NCI-H524 (cell line): ENCODE measurements around the gene CCDC12.

Source experiments
- DNase-seq, 2 experiments: peaks; one replicate each; lab custom pipeline; 2025; lab: John Stamatoyannopoulos, UW

Gene CCDC12

DNA sequence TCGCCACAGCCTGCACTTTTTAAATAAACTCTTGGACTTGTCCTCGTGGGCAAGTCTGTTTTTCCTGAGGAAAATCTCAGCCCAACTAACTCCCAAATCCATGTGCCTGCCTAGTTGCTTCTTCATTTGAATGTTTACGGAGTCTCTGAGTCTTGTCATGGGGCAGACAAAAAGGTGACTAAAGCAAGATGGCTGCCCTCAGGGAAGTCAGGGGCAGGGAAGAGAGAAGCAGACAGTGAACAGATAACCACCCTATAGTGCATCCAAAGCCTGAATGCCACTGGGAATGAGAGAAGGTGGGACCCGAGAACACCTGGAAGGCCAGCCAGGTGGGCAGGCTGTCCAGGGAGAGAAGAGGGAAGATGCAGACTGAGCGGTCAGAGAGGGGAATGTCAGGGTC, 21.4 kb downstream of the CCDC12 start:
- DNase-seq = no peak

DNA sequence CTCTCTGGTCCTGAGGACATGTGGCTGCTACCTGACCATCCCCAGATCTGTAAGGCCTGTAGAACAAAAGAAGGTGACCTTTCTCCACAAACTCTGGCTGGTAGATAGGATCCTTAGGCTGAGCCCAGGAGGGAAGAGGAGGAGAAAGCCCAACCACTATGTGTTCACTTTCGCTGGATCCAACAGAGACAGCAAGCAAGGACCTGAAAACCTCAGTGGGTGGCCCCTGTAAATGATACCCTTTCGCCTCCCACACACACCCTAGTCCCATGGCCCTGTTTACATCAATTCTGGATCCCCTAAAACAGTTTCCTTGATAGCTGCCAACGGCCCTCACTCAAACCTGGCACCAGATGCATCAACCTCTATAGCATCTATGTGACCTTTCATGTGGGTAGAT, 22.4 kb downstream of the CCDC12 start:
- no peak for DNase-seq

GRCh38 chr3:46953234-46954010, 23.1 kb downstream of the CCDC12 start:
- no peak for DNase-seq

- no peak for DNase-seq
Observed at GRCh38 chr3:46952813-46953212, 23.7 kb downstream of the CCDC12 start.

DNA sequence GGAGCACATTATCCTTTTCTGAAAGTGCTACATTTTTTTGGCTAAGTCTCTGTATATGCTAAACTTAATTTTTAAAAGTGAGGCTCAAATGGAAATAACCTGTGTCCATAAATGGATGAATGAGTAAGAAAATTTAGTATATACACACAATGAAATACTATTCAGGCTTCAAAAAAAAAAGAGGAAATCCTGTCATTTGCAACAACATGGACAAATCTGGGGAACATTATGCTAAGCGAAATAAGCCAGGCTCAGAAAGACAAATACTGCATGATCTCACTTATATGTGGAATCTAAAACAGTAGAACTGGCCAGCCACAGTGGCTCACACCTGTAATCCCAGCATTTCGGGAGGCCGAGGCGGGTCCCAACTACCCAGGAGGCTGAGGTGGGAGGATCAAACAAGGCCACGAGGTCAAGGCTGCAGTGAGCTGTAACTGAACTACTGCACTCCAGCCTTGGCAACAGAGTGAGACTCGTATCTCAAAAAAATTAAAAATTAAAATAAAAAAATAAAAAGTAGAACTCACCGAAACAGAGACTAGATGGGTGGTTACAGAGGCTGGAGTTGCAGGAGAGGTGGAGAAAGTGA, 25.8 kb downstream of the CCDC12 start:
- no peak for DNase-seq

DNA sequence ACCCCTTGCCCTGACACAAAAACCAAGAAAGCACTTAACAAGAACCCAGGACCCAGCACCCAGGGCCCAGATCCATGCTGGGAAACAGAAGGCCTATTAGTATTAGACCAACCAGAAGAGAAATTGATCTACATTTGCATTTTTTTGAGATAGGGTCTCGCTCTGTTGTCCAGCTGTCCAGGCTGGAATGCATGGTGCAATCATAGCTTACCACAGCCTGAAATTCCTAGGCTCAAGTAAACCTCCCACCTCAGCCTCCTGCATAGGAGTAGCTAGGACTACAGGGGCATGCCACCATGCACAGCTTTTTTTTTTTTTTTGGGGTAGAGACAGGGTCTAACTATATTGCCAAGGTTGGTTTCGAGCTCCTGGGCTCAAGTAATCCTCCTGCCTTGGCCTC, 26.4 kb downstream of the CCDC12 start:
- DNase-seq = no peak

- peak in 1 of 2 experiments; percentile 5 for DNase-seq
Observed at GRCh38 chr3:46948830-46949671, 27.5 kb downstream of the CCDC12 start.

DNA sequence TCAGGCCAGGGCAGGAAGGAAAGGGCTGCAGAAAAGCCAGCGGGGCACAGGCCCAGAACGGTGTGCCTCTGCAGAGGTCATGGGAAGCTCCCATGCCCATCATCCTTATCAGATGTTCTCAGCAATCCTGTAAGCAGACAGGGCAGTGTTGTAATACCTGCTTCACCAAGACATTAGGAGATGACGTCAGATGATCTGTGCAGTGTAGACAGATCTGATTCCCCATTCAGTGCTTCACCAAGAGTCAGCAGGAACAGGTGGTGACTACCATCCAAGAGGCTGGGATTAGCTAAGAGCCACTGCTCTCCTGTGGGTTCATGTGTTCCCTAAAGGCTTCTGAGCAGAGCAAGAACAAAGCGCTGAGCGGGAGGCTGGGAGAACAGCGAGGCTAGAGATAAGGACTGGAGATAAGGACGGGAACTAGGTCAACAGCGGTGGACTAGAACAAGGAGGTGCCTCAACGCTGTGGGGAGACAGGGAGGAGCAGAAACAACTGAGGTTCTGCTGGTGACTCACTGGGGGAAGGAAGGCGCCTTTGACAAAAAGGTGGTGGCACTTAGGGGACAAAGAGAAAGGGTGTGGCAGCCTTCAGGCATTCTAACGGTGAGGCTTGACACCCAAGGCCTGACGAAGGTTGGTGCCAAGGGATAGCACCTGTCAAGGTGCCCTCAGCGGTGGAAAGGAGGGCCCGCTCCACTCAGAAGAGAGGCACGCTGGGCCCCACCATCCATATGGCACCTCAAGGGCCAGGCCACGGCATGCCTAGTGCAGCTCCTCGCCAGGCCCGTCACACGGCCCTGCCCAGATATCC, 28.4 kb downstream of the CCDC12 start:
- DNase-seq = peak; percentile 43 to 85

DNA sequence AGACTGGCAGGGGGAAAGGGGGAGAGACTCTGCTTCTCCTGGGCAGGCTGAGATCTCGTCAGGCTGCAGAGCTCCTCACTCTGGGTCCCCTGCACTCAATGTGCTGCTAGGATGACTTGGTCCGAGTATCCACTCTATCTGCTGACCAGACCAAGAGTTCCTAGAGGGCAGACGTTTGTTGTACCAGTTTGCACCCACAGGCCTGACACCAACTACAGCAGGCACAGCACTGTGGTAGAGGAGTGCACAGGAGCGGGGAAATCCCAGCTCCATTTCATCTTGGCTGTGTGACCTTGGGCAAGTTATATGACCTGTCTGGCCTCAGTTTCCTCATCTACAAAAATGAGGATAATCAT, 29.0 kb downstream of the CCDC12 start:
- no peak for DNase-seq

DNA sequence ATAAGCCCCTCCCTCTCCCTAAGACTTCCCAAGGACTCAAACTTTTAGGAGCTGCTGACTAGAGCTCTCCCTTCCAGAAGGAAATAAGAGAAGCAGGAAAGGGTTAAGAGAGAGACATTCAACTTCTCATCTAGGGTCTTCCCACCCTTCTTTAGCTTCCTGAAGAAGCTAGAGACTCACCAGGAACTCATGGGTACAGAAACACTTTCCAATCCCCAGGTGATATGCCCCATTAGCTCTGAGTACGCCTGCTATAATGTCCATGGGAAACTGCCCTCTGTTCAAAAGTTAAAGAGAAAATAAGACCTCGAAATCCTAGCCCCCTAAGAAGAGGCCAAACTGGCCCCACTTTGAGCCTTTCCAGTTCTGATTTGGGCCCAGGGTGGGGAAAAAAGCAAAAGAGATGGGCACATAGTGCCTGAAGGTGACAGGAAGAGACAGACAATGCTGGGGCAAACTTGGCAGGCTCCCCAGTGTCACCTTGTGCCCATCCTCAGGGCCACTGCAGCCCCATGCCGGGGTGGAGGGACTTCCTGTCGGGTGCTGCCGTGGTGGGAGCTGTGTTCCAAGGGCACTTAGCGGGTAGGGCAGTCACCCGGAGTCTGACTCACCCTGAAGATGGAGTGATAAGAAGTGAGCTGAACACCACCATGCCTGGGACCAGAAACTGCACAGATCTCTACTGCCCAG, 29.5 kb downstream of the CCDC12 start:
- no peak for DNase-seq

GRCh38 chr3:46946416-46946815, 30.1 kb downstream of the CCDC12 start:
- no peak for DNase-seq

- DNase-seq = no peak
Observed at GRCh38 chr3:46944191-46944590, 32.4 kb downstream of the CCDC12 start.

DNA sequence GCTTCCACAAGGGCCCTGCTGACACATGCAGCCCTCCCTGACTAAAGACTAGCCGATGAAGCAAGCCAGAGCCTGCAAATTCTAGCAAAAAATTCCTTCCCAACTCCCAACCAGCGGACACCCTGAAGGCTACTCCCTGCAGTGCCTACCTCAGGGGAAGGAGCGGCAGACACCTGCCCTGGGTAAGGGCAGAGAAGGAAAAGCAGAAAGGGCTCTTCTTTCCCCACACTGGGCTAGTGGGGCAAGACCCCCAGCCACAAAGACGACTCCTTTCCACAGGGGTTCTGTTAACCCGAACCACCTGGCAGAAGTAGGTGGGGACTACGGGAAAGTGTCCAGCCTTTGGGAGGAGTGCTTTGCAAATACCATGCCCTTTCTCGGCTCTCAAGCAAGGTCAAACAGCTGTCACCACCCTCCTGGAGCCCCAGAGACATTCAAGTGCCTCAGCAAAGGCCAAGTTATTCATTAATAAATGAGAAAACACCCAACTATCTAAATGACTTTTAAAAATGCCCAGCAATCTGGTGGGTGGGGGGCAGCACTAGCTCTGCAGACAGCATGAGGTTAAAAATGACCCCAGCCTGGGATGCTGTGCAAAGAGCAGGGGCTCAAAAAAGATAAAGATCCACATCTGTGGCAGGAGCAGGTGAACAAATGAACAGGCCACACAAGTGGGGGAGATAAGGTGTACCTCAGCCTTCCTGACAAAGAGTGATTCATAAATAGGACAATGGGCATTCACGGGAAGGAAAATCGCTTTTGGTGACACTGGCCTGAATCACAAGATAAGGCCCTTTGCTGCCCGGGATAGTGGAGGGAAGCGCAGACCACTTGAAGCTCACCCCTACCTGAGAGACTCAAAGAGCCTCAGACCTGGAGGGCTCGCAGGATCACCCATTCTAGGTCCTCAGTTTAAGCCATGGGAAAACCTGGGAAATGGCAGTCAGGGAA, 33.0 kb downstream of the CCDC12 start:
- no peak for DNase-seq

- no peak for DNase-seq
Observed at GRCh38 chr3:46942481-46943236, 33.9 kb downstream of the CCDC12 start.

DNA sequence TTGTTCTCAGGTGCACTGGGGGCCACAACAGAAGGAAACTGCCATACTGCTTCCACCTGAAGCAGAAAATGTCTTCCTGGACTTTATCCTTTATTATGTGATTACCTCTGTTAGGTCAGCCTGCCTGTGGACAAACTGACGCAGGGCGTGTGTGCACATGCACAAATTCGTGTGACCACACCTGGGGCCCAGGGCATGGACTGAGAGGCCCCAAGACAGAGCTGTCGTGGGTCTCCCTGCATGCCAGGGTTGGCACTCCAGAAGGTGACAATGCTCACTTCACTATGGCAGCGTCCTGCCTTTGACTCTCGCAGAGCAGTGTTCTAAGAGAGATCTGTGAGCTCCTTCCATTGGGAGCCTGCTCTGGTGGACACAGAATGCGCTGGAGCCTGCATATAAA, 34.5 kb downstream of the CCDC12 start:
- no peak for DNase-seq

GRCh38 chr3:46939578-46940445, 36.7 kb downstream of the CCDC12 start:
- no peak for DNase-seq

- no peak for DNase-seq
Observed at GRCh38 chr3:46938118-46938517, 38.4 kb downstream of the CCDC12 start.

DNA sequence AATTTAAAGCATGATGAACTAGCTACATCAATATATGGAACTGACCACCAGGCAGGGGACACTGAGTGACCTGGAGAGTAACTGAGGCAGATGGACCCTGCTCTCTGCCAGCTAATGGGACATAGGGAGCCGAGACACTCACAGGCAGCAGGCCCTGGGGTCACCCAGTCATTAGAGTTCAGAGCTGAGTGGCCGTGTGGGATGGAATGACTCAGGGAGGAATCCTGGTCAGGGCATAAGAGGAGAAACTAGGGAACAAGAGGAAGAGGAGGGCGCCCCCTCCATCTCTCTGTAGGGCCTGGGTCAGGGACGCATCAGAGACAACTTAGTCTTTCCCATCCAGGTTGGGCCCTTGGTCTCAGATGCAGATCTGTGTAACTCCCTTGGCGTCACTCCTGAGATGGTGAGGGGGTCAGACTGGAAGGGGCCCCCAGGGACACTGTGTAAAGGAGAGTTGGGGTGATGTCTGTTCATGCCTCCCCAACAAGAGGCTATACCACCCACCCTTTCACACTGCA, 39.8 kb downstream of the CCDC12 start:
- no peak for DNase-seq
